RPMI7951 (cell line): ENCODE measurements around the gene SCPEP1. TPM values are rescaled to one million over a fixed set of nuclear protein-coding genes. Genes with fewer than 3 reads are reported as not detected.
"Not testable (repeated sequence)": the region's sequence is repeated elsewhere in the genome, so short reads cannot be mapped to it uniquely, and the experiment has no call there.

Source experiments
- DNase-seq: peaks from one replicate; pipeline ENCODE4 v3.0.0-alpha.2; 2012; ENCODE audit warnings: low read depth
- total RNA-seq: library from RNA; depleted of rRNA; stranded (reverse); fragments of >200 nt; shearing (Covaris generic); gene quantifications from 2 replicates; pipeline ENCODE4 v1.2.3, GENCODE V29; 2014; rRNA removed

Gene SCPEP1
- 50.3 and 84.1 TPM in 2 replicates for total RNA-seq

- DNase-seq = peak; percentile 74
Observed at GRCh38 chr17:56977673-56978395, at the start of gene SCPEP1. Gene SCPEP1 (plus strand): TSS chr17:56978131. CDS start chr17:56978160, 29 bp downstream.

DNA sequence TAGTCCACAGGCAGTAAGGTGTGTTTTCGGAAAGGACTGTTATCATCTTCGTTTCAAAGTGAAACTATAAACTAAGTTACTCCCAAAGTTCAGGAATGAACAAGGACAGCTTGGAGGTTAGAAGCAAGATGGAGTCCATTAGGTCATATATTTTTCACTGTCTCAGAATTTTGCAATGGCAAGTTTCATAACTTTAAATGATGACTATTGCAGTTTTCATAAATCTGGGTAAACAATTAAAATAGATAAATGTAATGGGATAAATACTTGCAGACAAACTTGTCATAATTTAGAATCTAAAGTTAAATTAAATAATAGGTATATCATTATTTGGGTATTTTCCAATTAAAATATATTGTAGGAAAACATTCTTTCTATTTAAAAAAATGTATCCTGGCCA, 49.3 kb upstream of the SCPEP1 start:
- no peak for DNase-seq

DNA sequence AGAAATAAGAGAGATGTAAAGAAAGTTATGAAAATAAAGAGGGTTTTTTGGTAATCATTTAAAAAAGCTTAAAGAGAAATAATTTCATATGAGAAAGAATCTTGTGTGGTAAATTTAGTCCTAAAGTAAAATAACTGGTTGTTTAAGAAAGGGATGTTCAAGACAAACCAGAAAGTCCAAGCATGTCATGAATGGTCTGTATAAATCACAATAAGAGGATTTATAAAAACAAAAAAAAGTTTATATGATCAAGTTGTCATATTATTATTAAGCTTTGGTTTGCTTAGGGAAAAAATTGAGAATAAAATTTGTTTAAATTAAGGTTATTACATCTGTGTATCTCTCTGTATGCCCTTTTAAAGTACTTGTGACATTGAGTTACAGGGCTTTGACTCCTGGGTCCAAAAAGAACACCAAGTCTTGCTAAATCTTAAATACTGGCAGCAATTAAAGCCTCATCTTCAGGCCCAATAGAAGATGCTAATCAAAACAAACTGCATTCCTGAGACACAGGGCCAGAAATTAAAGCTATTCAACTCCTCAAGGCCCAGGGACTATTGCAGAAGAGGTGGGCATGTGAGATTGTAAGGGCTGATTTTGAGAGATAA, 48.5 kb upstream of the SCPEP1 start:
- DNase-seq = peak; percentile 28

- DNase-seq = no peak
Observed at GRCh38 chr17:56930739-56931337, 47.1 kb upstream of the SCPEP1 start.

GRCh38 chr17:56933151-56933745, 44.7 kb upstream of the SCPEP1 start:
- no peak for DNase-seq

- DNase-seq = no peak
Observed at GRCh38 chr17:56933868-56934267, 44.1 kb upstream of the SCPEP1 start.

DNA sequence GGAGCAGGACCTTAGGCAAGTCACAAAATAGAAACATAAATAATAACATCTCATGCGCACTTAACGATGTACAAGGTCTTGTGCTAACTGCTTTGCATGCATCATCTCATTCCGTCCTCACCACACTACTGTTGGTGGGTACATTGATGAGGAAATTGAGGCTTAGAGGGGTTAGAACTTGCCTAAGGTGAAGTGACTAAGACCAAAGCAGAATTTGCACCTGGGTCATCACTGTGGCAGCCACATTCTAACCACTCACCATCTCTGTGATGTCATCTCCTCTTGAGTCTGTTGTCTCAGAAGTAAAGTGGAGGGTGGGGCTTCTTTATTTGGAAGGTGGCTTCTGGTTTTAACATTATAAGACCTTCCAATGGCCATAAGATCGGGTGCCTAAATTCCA, 43.7 kb upstream of the SCPEP1 start:
- no peak for DNase-seq

DNA sequence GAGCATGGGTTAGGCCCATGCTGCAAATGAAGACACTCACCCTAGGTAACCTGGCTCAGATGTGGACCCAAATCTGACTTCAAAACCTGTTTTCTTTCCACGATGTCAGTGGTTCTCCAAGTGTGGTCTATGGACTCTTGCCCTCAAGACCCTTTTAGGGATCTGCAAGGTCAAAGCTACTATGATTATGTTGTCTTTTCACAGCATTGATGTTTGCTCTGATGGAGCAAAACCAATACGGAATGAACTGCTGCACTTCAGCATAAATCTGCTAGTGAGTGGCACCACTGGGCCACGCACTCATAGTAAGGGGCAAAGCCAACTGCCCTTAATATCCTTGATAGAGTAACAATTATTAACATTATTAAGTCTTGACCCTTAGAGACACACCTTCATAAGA, 42.5 kb upstream of the SCPEP1 start:
- DNase-seq = no peak

GRCh38 chr17:56936697-56937322, 41.1 kb upstream of the SCPEP1 start:
- no peak for DNase-seq

DNA sequence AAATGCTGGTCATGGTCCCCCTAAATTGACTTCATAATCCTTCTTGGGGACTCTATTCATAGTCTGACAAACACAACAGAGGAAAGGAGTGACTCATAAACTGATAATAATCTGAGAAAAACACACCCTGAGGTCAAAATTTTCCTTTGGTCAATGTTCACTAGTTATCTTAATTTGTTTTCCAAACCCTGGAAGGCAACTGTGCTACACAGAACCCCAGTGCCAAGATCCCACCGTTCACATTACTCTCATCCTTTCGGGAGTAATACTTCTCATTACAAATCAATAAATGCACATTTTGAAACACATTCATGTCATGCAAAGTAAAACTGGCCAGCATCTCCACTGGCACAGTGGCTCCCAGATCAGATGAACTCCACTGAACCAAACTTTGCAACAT, 40.2 kb upstream of the SCPEP1 start:
- DNase-seq = peak; percentile 45

GRCh38 chr17:56938206-56938605, 39.7 kb upstream of the SCPEP1 start:
- DNase-seq = not testable (repeated sequence)

GRCh38 chr17:56939869-56940484, 38.0 kb upstream of the SCPEP1 start:
- DNase-seq = peak; percentile 47

- DNase-seq = no peak
Observed at GRCh38 chr17:56943505-56944125, 34.3 kb upstream of the SCPEP1 start.

GRCh38 chr17:56945938-56946505, 31.9 kb upstream of the SCPEP1 start:
- DNase-seq = no peak

DNA sequence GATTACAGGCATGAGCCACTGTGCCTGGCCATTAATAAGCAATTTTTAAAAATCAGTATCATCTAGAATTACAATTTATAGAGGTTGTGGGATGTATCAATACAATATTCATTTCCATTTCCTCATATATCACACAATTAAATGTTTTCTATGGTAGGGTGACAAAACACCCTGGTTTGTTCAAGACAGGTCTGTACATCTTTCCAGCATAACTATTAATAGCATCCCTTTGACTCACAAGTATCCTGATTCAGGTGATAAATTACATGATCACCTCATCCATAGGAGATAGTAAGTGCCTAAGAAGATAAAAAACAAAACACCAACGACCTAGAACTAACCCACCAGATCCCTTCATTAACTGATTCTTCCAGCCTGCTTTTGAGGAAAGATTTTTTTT, 30.2 kb upstream of the SCPEP1 start:
- no peak for DNase-seq

GRCh38 chr17:56948491-56948890, 29.4 kb upstream of the SCPEP1 start:
- no peak for DNase-seq

DNA sequence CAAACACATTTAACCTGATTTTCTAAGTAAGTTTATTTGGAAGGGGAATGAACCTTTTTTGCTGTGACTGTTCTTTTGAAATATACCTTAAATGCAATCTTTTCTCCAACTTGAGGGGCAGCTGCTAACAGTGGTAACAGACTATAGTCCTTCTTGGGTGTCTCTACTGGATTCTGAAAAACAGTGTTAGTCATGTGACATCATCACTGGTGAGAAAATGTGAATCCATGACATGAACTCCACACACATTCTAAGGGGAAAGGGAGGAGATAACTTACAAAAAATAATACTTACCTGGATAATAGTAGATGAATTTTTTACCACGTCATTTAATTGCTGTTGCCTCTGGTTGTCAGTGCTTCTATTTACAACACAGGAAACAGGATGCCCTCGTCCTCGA, 28.3 kb upstream of the SCPEP1 start:
- no peak for DNase-seq

- no peak for DNase-seq
Observed at GRCh38 chr17:56956992-56957391, 20.9 kb upstream of the SCPEP1 start.

- peak; percentile 81 for DNase-seq
Observed at GRCh38 chr17:56960596-56961538, 17.1 kb upstream of the SCPEP1 start, which contains the start of gene COIL. Gene COIL (minus strand): TSS chr17:56961050. CDS start chr17:56961019, 31 bp downstream.

- DNase-seq = not testable (repeated sequence)
Observed at GRCh38 chr17:56965241-56965640, 12.7 kb upstream of the SCPEP1 start.
